Lung (tissue), 12 donors: ENCODE measurements around the gene RXRA. TPM values are rescaled to one million over a fixed set of nuclear protein-coding genes. Genes with fewer than 3 reads are reported as not detected.
A peak's percentile ranks its signal among the peaks of the same experiment; 100 is the strongest.

ENCODE experiments used
- ATAC-seq: fragments of 200-7000 bp; cut with Tn5 transposase; one replicate; pipeline ENCODE4 v1.9.1; 2020; ENCODE audit warnings: moderate number of reproducible peaks; ENCODE audit not compliant: insufficient read depth, low FRiP score
- DNase-seq, 3 donors: peaks; one replicate each; pipeline ENCODE4 v3.0.0-alpha.2; 2013 to 2017
- H3K27ac ChIP-seq, 2 donors: one replicate each; pipeline ENCODE4 v1.5.1; 2013; ENCODE audit warnings: mild to moderate bottlenecking in 2 of 2, moderate library complexity in 2 of 2, control low read depth in 1 of 2, inconsistent platforms in 1 of 2, low read depth in 1 of 2, low read length in 1 of 2
- H3K27me3 ChIP-seq, 3 donors: one replicate each; pipeline ENCODE4 v1.5.1; 2013; ENCODE audit warnings: low read length in 2 of 3; ENCODE audit not compliant: control insufficient read depth in 3 of 3, insufficient read depth in 3 of 3
- H3K36me3 ChIP-seq, 4 donors: one replicate each; pipeline ENCODE4 v1.5.1; 2013; ENCODE audit warnings: low read length in 4 of 4, mild to moderate bottlenecking in 1 of 4, moderate library complexity in 1 of 4; ENCODE audit not compliant: control insufficient read depth in 4 of 4, insufficient read depth in 4 of 4
- H3K4me1 ChIP-seq, 5 donors: one replicate each; pipeline ENCODE4 v1.5.1; 2013; ENCODE audit warnings: low read length in 5 of 5, mild to moderate bottlenecking in 2 of 5, moderate library complexity in 1 of 5; ENCODE audit not compliant: control insufficient read depth in 5 of 5, insufficient read depth in 5 of 5
- H3K4me3 ChIP-seq: one replicate; pipeline ENCODE4 v1.5.1; 2013; ENCODE audit warnings: mild to moderate bottlenecking, control low read depth, moderate library complexity
- H3K9ac ChIP-seq, 2 donors: one replicate each; pipeline ENCODE4 v1.5.1; 2013; ENCODE audit warnings: low read length in 2 of 2, control low read depth in 1 of 2; ENCODE audit not compliant: insufficient read depth in 1 of 2
- H3K9me3 ChIP-seq, 4 donors: one replicate each; pipeline ENCODE4 v1.5.1; 2013; ENCODE audit warnings: low read length in 3 of 4, mild to moderate bottlenecking in 1 of 4, moderate library complexity in 1 of 4; ENCODE audit not compliant: control insufficient read depth in 4 of 4, insufficient read depth in 3 of 4
- CTCF ChIP-seq: IDR thresholded peaks from 2 replicates; pipeline ENCODE4 v1.5.1; 2012; ENCODE audit warnings: mild to moderate bottlenecking; ENCODE audit errors: control extremely low read depth, extremely low read depth
- WGBS, 2 donors: extraction: QIAGEN DNeasy Blood & Tissue Kit; methylation state at CpG; one replicate each; pipeline ENCODE4 v1.1.7; 2013; 5-methylcytosine and 5-hydroxymethylcytosine counted together
- polyA plus RNA-seq, 2 donors: library from polyadenylated mRNA; stranded (reverse); fragments of 200-250 nt; gene quantifications; one replicate each; pipeline ENCODE4 v1.2.1, GENCODE V29; 2013
- total RNA-seq, 2 donors: library from RNA; depleted of rRNA in 1 of 2; stranded (reverse); fragments of >200 nt in 1 of 2; gene quantifications; one replicate each; pipeline ENCODE4 v1.2.1, GENCODE V29; 2014 to 2021
- donor health status: control.
- donor health status: control.
- donor health status: Bipolar disorder and iron deficiency.
- donor health status: healthy.
- donor health status: DM: yes; HTN: yes; CAD: no.

RXRA gene
- total and polyA plus RNA-seq, 4 donors = 24.2 to 85.2 (median 52.2) TPM

GRCh38 chr9:134337469-134337868, 11.2 kb downstream of the RXRA start:
- H3K4me1 ChIP-seq = peaks cover 9 to 83% (median 48%) of the 10 kb centered on the region in 5 donors
- DNase-seq (no peak), ATAC-seq (no peak)
- no peak overlapping the region for H3K9ac ChIP-seq
- 87 to 94% methylated on average over 13 of the region's 13 CpGs for WGBS, 2 donors
- no peak overlapping the region for H3K27ac ChIP-seq
- no peaks in the 10 kb centered on the region for H3K27me3 ChIP-seq
- H3K36me3 ChIP-seq = no peaks in the 10 kb centered on the region
- H3K9me3 ChIP-seq = no peaks in the 10 kb centered on the region
- TF ChIP-seq CTCF = no peak
- H3K4me3 ChIP-seq = no peak overlapping the region

- peaks cover 9 to 79% (median 44%) of the 10 kb centered on the region in 5 donors for H3K4me1 ChIP-seq
- H3K9ac ChIP-seq = no peak overlapping the region
- no peak overlapping the region for H3K4me3 ChIP-seq
- H3K36me3 ChIP-seq = no peaks in the 10 kb centered on the region
- peak overlapping the region in 1 of 2 donors; percentile 29 for H3K27ac ChIP-seq
- H3K27me3 ChIP-seq = no peaks in the 10 kb centered on the region
- no peak for TF ChIP-seq CTCF
- WGBS, 2 donors = 42 to 49% methylated on average over 27 of the region's 27 CpGs
- ATAC-seq (no peak), DNase-seq (peak in 2 of 3 donors; percentile 63 to 68)
- no peaks in the 10 kb centered on the region for H3K9me3 ChIP-seq
These were observed 12.3 kb downstream of the RXRA start for GRCh38 chr9:134338394-134339182.

- TF ChIP-seq CTCF = no peak
- H3K9ac ChIP-seq = no peak overlapping the region
- H3K9me3 ChIP-seq = no peaks in the 10 kb centered on the region
- peaks cover 9 to 78% (median 45%) of the 10 kb centered on the region in 5 donors for H3K4me1 ChIP-seq
- no peaks in the 10 kb centered on the region for H3K36me3 ChIP-seq
- H3K27ac ChIP-seq = peak overlapping the region in 1 of 2 donors; percentile 29
- 41 to 52% methylated on average over 15 to 17 of the region's 17 CpGs for WGBS, 2 donors
- ATAC-seq (no peak), DNase-seq (peak in 2 of 3 donors; percentile 45 to 72)
- no peak overlapping the region for H3K4me3 ChIP-seq
- H3K27me3 ChIP-seq = no peaks in the 10 kb centered on the region
These were observed 13.0 kb downstream of the RXRA start for GRCh38 chr9:134339183-134339806.
